T-helper 22 cell (primary cell): ENCODE data around the gene DDX23.
A peak's percentile ranks its signal among the peaks of the same experiment; 100 is the strongest.
"Not testable (repeated sequence)": the region's sequence is repeated elsewhere in the genome, so short reads cannot be mapped to it uniquely, and the experiment has no call there.

Source experiments
- DNase-seq: peaks from one replicate; pipeline ENCODE4 v3.0.0-alpha.2; 2020; ENCODE audit warnings: low read depth

DDX23 gene

GRCh38 chr12:48862760-48863159, 10.8 kb upstream of the DDX23 start:
- no peak for DNase-seq

- no peak for DNase-seq
Observed at GRCh38 chr12:48861111-48861510, 9.1 kb upstream of the DDX23 start.

GRCh38 chr12:48860236-48860635, 8.3 kb upstream of the DDX23 start:
- not testable (repeated sequence) for DNase-seq

- DNase-seq = no peak
Observed at GRCh38 chr12:48859607-48860006, 7.6 kb upstream of the DDX23 start.

GRCh38 chr12:48858043-48858442, 6.1 kb upstream of the DDX23 start:
- no peak for DNase-seq

- no peak for DNase-seq
Observed at GRCh38 chr12:48857278-48857994, 5.5 kb upstream of the DDX23 start.

- DNase-seq = no peak
Observed at GRCh38 chr12:48856379-48856778, 4.4 kb upstream of the DDX23 start.

- not testable (repeated sequence) for DNase-seq
Observed at GRCh38 chr12:48854932-48855331, 3.0 kb upstream of the DDX23 start.

- DNase-seq = no peak
Observed at GRCh38 chr12:48854488-48854887, 2.5 kb upstream of the DDX23 start.

GRCh38 chr12:48852734-48853688, 1.0 kb upstream of the DDX23 start:
- DNase-seq = peak; percentile 64

GRCh38 chr12:48842021-48842420, 9.9 kb downstream of the DDX23 start:
- DNase-seq = not testable (repeated sequence)

GRCh38 chr12:48838048-48838447, 13.9 kb downstream of the DDX23 start:
- DNase-seq = no peak

- DNase-seq = no peak
Observed at GRCh38 chr12:48832321-48833060, 19.5 kb downstream of the DDX23 start.

- DNase-seq = no peak
Observed at GRCh38 chr12:48831257-48831656, 20.7 kb downstream of the DDX23 start.

GRCh38 chr12:48828841-48829575, 23.0 kb downstream of the DDX23 start:
- DNase-seq = no peak

GRCh38 chr12:48828293-48828692, 23.7 kb downstream of the DDX23 start:
- no peak for DNase-seq

GRCh38 chr12:48827513-48828096, 24.4 kb downstream of the DDX23 start:
- DNase-seq = no peak

- no peak for DNase-seq
Observed at GRCh38 chr12:48827026-48827425, 24.9 kb downstream of the DDX23 start.

GRCh38 chr12:48826209-48826855, 25.6 kb downstream of the DDX23 start:
- DNase-seq = no peak

GRCh38 chr12:48824905-48825304, 27.1 kb downstream of the DDX23 start:
- no peak for DNase-seq

- peak; percentile 21 for DNase-seq
Observed at GRCh38 chr12:48824112-48824511, 27.9 kb downstream of the DDX23 start.
